CD4-positive, alpha-beta T cell (primary cell): Measurements from ENCODE around the gene MS4A10. TPM values are rescaled to one million over a fixed set of nuclear protein-coding genes. Genes with fewer than 3 reads are reported as not detected.

ENCODE experiments used
- ATAC-seq: fragments of 200-7000 bp; cut with Tn5 transposase; one replicate; pipeline ENCODE4 v1.10.0; 2022; ENCODE audit warnings: mild to moderate bottlenecking; ENCODE audit not compliant: poor library complexity
- CTCF ChIA-PET: fragments of 350-600 bp; sonication (Branson Sonifier 250); formaldehyde crosslinking; loops from one replicate; lab custom pipeline; 2021; ENCODE audit warnings: antibody characterized with exemption, inconsistent platforms; lab: Charles Lee
- POLR2A ChIA-PET: fragments of 350-600 bp; sonication (Branson Sonifier 250); formaldehyde crosslinking; loops from one replicate; lab custom pipeline; 2021; ENCODE audit warnings: antibody characterized with exemption, inconsistent platforms; lab: Charles Lee
- DNase-seq, 14 experiments: peaks; one replicate each; pipeline ENCODE4 v3.0.0-alpha.2; 2013 to 2020; ENCODE audit warnings: mixed read lengths in 2 of 14
- H3K27ac ChIP-seq, 2 donors: one replicate each; pipeline versions ENCODE4 v1.5.1 to v1.7.0; 2013; ENCODE audit warnings: low read length in 2 of 2, low read depth in 1 of 2, mild to moderate bottlenecking in 1 of 2
- H3K27me3 ChIP-seq, 2 experiments: 1 replicate in 1 of 2; 2 replicates in 1 of 2; pipeline versions ENCODE4 v1.6.1 to v1.7.0; 2013; ENCODE audit warnings: low read length in 2 of 2, control low read depth in 1 of 2, mild to moderate bottlenecking in 1 of 2, moderate library complexity in 1 of 2; ENCODE audit not compliant: insufficient read depth in 2 of 2, control insufficient read depth in 1 of 2
- H3K36me3 ChIP-seq: one replicate; pipeline ENCODE4 v1.6.1; 2013; ENCODE audit warnings: low read length, control low read depth; ENCODE audit not compliant: insufficient read depth
- H3K4me1 ChIP-seq: one replicate; pipeline ENCODE4 v1.6.1; 2013; ENCODE audit warnings: low read length, control low read depth; ENCODE audit not compliant: insufficient read depth
- H3K4me3 ChIP-seq: one replicate; pipeline ENCODE4 v1.5.1; 2013; ENCODE audit warnings: mild to moderate bottlenecking, low read length, moderate library complexity
- H3K9me3 ChIP-seq, 2 experiments: 1 replicate in 1 of 2; 2 replicates in 1 of 2; pipeline versions ENCODE4 v1.6.1 to v1.7.0; 2013; ENCODE audit warnings: low read length in 2 of 2, mild to moderate bottlenecking in 2 of 2, control low read depth in 1 of 2, moderate library complexity in 1 of 2; ENCODE audit not compliant: control insufficient read depth in 1 of 2, insufficient read depth in 1 of 2
- H3K27ac Mint-ChIP-seq: one replicate; pipeline ENCODE4 v1.8.0; 2020; ENCODE audit warnings: mixed read lengths
- H3K27me3 Mint-ChIP-seq: one replicate; pipeline ENCODE4 v1.8.0; 2021; ENCODE audit warnings: mixed read lengths
- H3K36me3 Mint-ChIP-seq: one replicate; pipeline ENCODE4 v1.8.0; 2021; ENCODE audit warnings: low read depth, mixed read lengths
- H3K4me1 Mint-ChIP-seq: one replicate; pipeline ENCODE4 v1.8.0; 2021; ENCODE audit warnings: low read depth, mixed read lengths
- H3K4me3 Mint-ChIP-seq: one replicate; pipeline ENCODE4 v1.8.0; 2020; ENCODE audit warnings: mild to moderate bottlenecking, mixed read lengths
- H3K9me3 Mint-ChIP-seq: one replicate; pipeline ENCODE4 v1.8.0; 2020; ENCODE audit warnings: mixed read lengths
- intact Hi-C, 2 experiments: fragments of 100-400 bp; cut with DNase I in 1 of 2; cut with micrococcal nuclease in 1 of 2; formaldehyde crosslinking; loops; one replicate each; pipeline versions ENCODE4 v1.15.1 to v1.9.0; 2023 to 2025; cut with DNase I, micrococcal nuclease
- total RNA-seq, 174 experiments: library from RNA in 2 of 174; stranded (reverse) in 2 of 174; gene quantifications; one replicate each; pipeline ENCODE4 v1.2.3 and lab custom pipeline; 2021 to 2026
- TF ChIP-seq, protein P1 (sequence below): fragments of 200-600 bp; IDR thresholded peaks from one replicate; pipeline ENCODE4 v1.8.0; 2022; ENCODE audit warnings: antibody characterized with exemption, mild to moderate bottlenecking

The MS4A10 gene
- total RNA-seq, 2 experiments from 2014 or later, result not detected

DNA sequence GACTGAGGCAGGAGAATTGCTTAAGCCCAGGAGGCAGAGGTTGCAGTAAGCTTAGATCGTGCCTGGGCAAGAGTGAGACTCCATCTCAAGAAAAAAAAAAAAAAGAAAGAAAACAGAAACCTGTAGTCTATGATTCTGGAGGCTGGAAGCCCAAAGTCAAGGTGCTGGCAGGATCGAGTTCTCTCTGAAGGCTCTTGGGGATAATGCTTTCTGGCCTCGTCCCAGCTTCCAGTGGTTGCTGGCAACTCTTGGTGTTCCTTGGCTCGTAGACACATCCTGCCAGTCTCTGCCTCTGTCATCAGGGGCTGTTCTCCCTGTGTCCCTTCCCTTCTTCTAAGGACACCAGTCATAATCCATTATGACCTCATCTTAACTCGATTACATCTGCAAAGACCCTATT is 40.0 kb downstream of the MS4A10 start:
- Histone ChIP-seq H3K27ac (no peak overlapping the region), H3K4me3 (no peak overlapping the region), H3K27me3 (no peaks in the 10 kb centered on the region), H3K4me1 (no peaks in the 10 kb centered on the region), H3K36me3 (no peaks in the 10 kb centered on the region), H3K9me3 (no peaks in the 10 kb centered on the region)
- Mint-ChIP-seq H3K9me3 (no peaks in the 10 kb centered on the region), H3K27ac (no peak overlapping the region), H3K4me3 (no peak overlapping the region), H3K4me1 (no peaks in the 10 kb centered on the region), H3K36me3 (no peaks in the 10 kb centered on the region), H3K27me3 (no peaks in the 10 kb centered on the region)
- POLR2A ChIA-PET, result no interaction called here
- ATAC-seq (no peak), DNase-seq (no peak)
- CTCF ChIA-PET, result no interaction called here
- TF ChIP-seq, protein P1, sequence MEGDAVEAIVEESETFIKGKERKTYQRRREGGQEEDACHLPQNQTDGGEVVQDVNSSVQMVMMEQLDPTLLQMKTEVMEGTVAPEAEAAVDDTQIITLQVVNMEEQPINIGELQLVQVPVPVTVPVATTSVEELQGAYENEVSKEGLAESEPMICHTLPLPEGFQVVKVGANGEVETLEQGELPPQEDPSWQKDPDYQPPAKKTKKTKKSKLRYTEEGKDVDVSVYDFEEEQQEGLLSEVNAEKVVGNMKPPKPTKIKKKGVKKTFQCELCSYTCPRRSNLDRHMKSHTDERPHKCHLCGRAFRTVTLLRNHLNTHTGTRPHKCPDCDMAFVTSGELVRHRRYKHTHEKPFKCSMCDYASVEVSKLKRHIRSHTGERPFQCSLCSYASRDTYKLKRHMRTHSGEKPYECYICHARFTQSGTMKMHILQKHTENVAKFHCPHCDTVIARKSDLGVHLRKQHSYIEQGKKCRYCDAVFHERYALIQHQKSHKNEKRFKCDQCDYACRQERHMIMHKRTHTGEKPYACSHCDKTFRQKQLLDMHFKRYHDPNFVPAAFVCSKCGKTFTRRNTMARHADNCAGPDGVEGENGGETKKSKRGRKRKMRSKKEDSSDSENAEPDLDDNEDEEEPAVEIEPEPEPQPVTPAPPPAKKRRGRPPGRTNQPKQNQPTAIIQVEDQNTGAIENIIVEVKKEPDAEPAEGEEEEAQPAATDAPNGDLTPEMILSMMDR, result no peak
- intact Hi-C loops, result no loop called here

DNA sequence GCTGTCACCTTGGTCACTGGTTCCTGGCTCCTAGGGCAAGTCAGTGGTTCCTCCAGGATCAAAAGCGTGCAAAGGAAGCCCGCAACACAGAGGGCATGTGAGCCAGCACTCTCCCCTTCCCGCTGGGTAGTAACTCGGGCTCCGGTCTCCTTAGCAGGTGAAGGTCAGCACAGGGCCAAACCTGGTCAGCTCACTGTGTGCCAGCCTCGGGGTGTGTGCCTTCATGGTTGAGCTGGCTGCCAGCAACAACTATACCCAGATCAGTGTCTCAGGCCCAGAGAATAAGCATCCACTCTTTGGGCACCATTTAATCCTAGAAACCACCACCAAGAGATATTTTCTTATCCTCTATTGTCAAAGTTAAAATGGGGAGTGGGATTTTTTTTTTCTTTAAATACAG is 40.7 kb downstream of the MS4A10 start:
- intact Hi-C loops, result no loop called here
- Histone ChIP-seq H3K36me3 (no peaks in the 10 kb centered on the region), H3K4me3 (no peak overlapping the region), H3K9me3 (no peaks in the 10 kb centered on the region), H3K4me1 (peaks cover 3% of the 10 kb centered on the region), H3K27me3 (no peaks in the 10 kb centered on the region), H3K27ac (no peak overlapping the region)
- DNase-seq (no peak), ATAC-seq (no peak)
- H3K36me3 Mint-ChIP-seq, result no peaks in the 10 kb centered on the region
- peaks cover 3% of the 10 kb centered on the region for H3K27me3 Mint-ChIP-seq
- H3K4me1 Mint-ChIP-seq, result no peaks in the 10 kb centered on the region
- H3K4me3 Mint-ChIP-seq, result no peak overlapping the region
- H3K9me3 Mint-ChIP-seq, result no peaks in the 10 kb centered on the region
- ChIA-PET POLR2A (no interaction called here), CTCF (no interaction called here)
- no peak overlapping the region for H3K27ac Mint-ChIP-seq
- TF ChIP-seq, protein P1, result no peak

DNA sequence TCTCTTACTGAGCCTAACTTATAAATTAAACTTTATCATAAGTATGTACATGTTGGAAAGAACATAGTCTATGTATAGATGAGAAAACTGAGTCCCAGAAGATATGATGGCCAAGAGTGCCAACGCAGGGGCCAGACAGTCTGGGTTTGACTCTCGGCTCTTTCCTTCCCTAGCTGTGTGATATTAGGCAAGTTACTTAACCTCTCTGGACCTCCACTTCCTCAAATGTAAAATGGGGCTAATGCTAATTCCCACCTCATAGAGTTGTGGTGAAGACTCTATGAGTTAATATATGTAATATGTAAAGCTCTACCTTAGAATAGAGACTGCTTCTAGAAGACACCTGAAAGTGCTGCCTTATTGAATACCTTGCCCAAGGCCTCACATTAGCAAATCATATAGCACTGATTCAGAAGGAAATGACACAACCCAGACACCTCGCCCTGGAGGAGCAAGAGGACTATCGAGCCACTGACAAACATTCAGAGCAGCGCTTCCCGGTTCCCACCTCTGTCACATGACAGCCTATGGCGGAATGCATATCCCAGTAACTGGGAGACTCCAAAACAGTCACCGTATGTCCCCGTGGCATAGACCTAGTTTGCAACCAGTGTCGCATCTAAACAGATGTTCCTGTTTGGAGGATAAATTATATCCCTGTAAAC is 45.5 kb downstream of the MS4A10 start:
- H3K9me3 ChIP-seq, result no peaks in the 10 kb centered on the region
- CTCF ChIA-PET, result interaction anchor here (0.6 to 2.3 kb wide), 25 partner anchors 10 to 686 kb away, joined by 3 to 25 read pairs (median 4); no protein-coding TSS in a partner anchor
- Mint-ChIP-seq H3K36me3 (no peaks in the 10 kb centered on the region), H3K9me3 (no peaks in the 10 kb centered on the region), H3K27me3 (peaks cover 17% of the 10 kb centered on the region), H3K4me3 (no peak overlapping the region), H3K27ac (no peak overlapping the region), H3K4me1 (no peaks in the 10 kb centered on the region)
- no peak for ATAC-seq
- peak overlapping the region; percentile 19 for H3K4me3 ChIP-seq
- H3K27ac ChIP-seq, result no peak overlapping the region
- POLR2A ChIA-PET, result interaction anchor here (0.7 to 1.3 kb wide), 4 partner anchors 57 to 298 kb away, joined by 3 to 5 read pairs (median 4); no protein-coding TSS in a partner anchor
- H3K4me1 ChIP-seq, result peaks cover 5% of the 10 kb centered on the region
- H3K27me3 ChIP-seq, result peaks cover 0 to 3% of the 10 kb centered on the region in 2 experiments
- TF ChIP-seq, protein P1, result no peak
- intact Hi-C loops, result loop anchor here (1.0 to 2.0 kb wide), 6 partner anchors 57 to 558 kb away; no protein-coding TSS in a partner anchor
- no peak for DNase-seq
- H3K36me3 ChIP-seq, result no peaks in the 10 kb centered on the region
